CD4-positive, alpha-beta T cell treated with Interleukin-12 subunit alpha and Interleukin-12 subunit beta, for 1 hour (primary cell): Measurements from ENCODE around the gene C11orf65.

Experiments
- DNase-seq: peaks from one replicate; pipeline ENCODE4 v3.0.0-alpha.2; 2020

The C11orf65 gene

DNA sequence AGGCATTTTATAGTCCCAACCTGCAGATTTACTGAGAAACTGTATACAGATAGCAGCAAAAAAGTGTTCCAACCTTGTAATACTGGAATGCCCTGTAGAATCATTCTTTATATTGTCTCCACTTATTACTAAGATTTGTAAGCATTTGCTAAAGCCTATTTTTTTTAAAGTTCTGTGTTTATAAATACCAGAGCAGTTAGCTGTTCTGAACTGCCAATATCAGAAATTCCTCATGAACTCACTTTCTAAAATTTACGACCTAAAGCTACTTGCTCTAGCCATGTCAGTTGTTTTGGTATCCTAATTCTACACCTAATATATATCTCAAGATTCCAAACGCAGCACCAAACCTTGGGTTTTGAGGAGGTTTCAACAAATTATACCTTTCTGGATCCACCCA is 103.2 kb downstream of the C11orf65 start:
- DNase-seq = no peak

DNA sequence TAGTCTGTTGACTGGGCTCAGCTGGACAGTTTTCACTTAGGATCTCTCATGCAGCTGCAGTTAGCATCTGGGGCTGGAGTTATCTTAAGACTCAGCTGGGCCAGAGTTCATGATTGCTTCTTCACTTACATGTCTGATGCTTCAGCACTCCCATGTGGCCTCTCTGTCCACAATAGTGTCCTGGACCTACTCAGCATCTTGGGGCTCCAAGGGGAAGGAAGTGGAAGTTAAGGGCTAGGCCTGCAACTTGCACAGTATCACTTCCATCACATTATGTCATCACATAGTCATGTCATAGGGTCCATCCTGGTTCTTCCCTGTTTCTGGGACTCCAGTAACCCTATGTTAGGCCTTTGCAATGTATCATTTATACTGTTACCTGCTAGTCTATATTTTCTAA is 115.9 kb downstream of the C11orf65 start:
- no peak for DNase-seq

DNA sequence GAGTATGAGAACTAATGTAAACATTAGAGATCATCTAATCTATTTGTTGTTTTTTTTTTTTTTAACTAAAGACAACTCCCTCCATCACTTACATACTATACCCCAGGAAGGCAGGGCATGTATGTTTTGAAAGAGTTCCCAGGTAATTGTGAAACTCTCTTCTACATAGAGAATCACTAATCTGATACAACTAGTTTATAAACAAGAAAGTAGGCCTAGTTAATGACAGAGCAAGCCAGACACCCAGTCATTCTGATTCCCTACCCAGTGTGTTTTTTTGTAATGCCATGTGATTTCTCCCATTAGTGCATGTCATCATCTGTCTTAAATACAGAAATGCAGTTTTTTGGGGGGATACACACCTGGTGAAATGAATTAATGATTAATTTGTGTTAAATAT is 120.9 kb downstream of the C11orf65 start:
- no peak for DNase-seq

DNA sequence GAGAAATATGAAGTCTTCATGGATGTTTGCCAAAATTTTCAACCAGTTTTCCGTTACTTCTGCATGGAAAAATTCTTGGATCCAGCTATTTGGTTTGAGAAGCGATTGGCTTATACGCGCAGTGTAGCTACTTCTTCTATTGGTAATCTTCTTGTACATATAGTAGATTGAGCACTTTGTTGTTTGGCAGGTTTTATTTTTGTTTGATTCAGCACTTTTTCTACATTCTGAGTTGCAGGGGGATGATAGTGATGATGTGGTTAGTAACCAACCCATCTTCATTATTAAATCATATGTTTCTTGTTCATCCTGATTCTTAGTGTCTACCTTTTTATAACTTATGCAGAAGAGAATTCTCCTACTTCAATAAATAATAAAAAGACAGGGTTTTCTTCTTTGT is 121.6 kb downstream of the C11orf65 start:
- DNase-seq = no peak

DNA sequence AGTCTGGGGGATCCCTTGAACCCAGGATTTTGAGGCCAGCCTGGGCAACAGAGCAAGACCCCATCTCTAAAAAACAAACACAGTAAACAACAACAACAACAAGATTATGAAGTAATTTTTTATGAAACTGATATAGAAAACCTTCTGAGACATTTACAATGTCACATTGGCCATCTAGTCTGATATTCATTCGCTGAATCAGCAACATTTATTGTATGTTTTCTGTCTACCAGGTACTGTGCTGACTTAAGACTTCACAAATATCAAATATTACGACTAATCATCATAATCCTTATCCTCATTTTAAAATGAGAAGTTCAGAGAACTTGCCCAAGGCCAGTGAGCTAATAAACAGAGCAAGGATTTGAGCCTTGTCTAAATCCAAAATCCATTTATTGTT is 123.6 kb downstream of the C11orf65 start:
- no peak for DNase-seq

DNA sequence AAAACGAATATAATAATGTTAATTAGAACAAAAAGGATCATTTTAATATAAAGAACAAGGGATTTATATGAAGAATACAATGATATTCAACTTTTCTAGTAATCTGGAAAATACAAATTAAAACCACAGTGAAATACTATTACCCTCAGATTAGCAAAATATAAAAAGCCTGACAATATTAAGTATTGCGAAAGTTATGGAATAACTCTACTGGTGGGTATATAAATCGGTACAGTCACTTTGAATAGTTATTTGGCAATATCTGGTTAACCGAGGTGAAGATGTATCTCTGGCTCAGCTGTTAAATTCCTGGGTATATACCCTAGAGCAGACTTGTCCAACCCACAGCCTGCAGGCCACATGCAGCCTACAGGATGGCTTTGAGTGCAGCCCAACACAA is 125.7 kb downstream of the C11orf65 start:
- DNase-seq = no peak

DNA sequence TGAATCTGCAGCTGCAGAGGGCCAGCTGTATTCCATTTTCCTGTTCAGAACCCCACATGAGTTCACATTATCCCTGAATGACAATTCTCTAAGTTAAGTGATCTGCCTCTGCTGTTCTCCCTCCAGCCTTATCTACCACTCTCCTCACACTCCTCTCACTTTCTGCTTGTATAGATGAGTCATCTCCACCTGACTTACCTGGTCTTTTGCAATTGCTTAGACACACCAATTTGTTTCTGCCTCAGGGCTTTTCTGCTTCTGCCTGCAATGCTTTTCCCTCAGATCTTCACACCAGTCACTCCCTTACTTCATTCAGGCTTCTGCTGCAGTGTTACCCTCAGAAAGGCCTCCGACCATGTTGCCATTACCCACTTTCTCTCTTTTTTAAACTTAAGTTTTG is 126.4 kb downstream of the C11orf65 start:
- no peak for DNase-seq

DNA sequence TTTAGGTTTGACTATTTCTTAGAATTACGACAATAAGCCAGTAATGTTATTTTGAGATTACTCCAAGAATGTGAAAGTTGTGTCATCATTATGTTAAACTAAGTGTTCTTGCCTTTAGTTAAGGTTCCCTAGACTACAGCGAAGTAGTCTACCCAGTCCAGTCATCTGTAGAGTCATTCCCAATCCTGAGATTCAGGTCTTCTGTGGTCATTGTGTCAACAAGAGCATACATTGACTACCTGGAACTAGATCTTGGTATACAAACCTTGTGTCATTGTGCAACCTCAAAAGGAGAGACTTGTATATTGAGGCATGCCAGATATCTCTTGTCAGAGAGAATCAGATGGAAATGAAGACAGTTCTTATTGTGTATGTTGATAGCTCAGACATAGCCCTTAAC is 128.6 kb downstream of the C11orf65 start:
- no peak for DNase-seq

DNA sequence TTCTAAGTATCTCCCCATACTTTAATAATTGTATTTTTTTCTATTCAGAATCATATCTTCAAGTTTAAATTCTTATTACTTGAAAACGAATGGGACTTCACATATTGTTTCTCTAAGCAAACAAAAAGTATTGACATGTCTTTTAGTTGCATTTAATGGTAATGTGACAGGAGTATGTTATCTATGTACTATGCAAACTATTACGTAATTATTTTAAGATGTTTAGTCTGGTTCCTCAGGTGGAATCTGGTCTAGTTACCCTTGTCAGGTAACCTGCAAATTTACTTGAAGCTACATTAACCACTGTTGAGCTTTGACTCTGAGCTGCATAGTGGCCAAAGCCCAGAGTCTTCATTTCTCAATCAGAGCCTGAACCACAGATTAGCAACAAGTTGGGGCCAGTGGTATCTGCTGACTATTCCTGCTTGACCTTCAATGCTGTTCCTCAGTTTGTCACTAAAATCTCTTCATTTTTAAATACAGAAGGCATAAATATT is 133.9 kb downstream of the C11orf65 start:
- DNase-seq = no peak
